ENCODE measurements around the gene CALD1.

DNA sequence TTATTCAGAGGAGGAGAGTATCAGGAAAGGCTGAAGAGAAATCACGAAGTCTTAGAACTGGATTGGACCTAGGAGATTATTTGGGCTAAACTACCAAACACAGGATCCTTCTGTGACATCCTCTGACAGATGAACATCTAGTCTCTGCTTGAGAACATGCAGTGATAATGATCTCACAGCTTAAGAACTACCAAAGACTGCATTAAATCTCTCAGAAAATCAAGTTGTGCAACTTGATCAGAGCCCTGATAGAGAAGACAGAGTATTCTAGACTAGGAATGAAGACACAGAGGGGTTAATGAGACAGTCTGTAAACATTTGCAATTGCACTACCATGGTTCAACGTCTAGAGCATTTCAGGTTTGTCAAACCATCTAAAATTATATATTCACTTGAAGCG is 169.7 kb downstream of the CALD1 start:
- TF ChIP-seq POLR2A (IDR thresholded peaks at IDR 0.05; ENCODE audit: low read length), result no peak
- TF ChIP-seq GATA1 (IDR thresholded peaks at IDR 0.05; ENCODE audit: low read depth, low read length), result no peak
